Frontal cortex (tissue), 4 donors: ENCODE data around the gene OR8S1. TPM values are rescaled to one million over a fixed set of nuclear protein-coding genes. Genes with fewer than 3 reads are reported as not detected.
A peak's percentile ranks its signal among the peaks of the same experiment; 100 is the strongest.
"Not testable (repeated sequence)": the region's sequence is repeated elsewhere in the genome, so short reads cannot be mapped to it uniquely, and the experiment has no call there.

Experiments
- DNase-seq, 2 donors: peaks; one replicate each; pipeline ENCODE4 v3.0.0; 2012; ENCODE audit warnings: low spot score in 2 of 2
- FAIRE-seq: peaks from 2 replicates; lab custom pipeline; 2012; peaks lifted over from hg19 to GRCh38; lab: Jason Lieb, UNC
- total RNA-seq: library from RNA; depleted of rRNA; stranded (reverse); fragments of >200 nt; gene quantifications from one replicate; pipeline ENCODE4 v1.2.3, GENCODE V29; 2014
- donor health status: control.
- donor health status: control.
- donor health status: control.

The OR8S1 gene
- total RNA-seq = not detected

- DNase-seq (no peak), FAIRE-seq (no peak)
Observed at GRCh38 chr12:48525332-48525731, at the start of gene OR8S1. OR8S1 (plus strand) TSS chr12:48525632; CDS start chr12:48525632, 0 bp downstream.

GRCh38 chr12:48482198-48482597, 43.2 kb upstream of the OR8S1 start, which contains the start of gene C12orf54:
C12orf54 (plus strand) TSS chr12:48482498; CDS start chr12:48483297, 799 bp downstream.
- no peak for DNase-seq
- no peak for FAIRE-seq

- DNase-seq (no peak), FAIRE-seq (no peak)
Observed at GRCh38 chr12:48482930-48483329, 42.5 kb upstream of the OR8S1 start.

- DNase-seq = no peak
- FAIRE-seq = no peak
Observed at GRCh38 chr12:48486261-48486660, 39.2 kb upstream of the OR8S1 start.

- no peak for FAIRE-seq
- no peak for DNase-seq
Observed at GRCh38 chr12:48486679-48487078, 38.8 kb upstream of the OR8S1 start.

- no peak for DNase-seq
- FAIRE-seq = no peak
Observed at GRCh38 chr12:48489012-48489411, 36.4 kb upstream of the OR8S1 start.

GRCh38 chr12:48489456-48489855, 36.0 kb upstream of the OR8S1 start:
- not testable (repeated sequence) for DNase-seq, FAIRE-seq

GRCh38 chr12:48500281-48500680, 25.2 kb upstream of the OR8S1 start:
- not testable (repeated sequence) for FAIRE-seq, DNase-seq

GRCh38 chr12:48506836-48507235, 18.6 kb upstream of the OR8S1 start:
- not testable (repeated sequence) for DNase-seq, FAIRE-seq

- no peak for DNase-seq
- FAIRE-seq = no peak
Observed at GRCh38 chr12:48508987-48509386, 16.4 kb upstream of the OR8S1 start.

- DNase-seq = no peak
Observed at GRCh38 chr12:48510111-48510510, 15.3 kb upstream of the OR8S1 start.

GRCh38 chr12:48512855-48513254, 12.6 kb upstream of the OR8S1 start:
- FAIRE-seq (no peak), DNase-seq (no peak)

More at GRCh38 chr12:48510111-48510510, 15.3 kb upstream of the OR8S1 start:
- no peak for FAIRE-seq

- no peak for DNase-seq
- no peak for FAIRE-seq
Observed at GRCh38 chr12:48514728-48515127, 10.7 kb upstream of the OR8S1 start.

GRCh38 chr12:48520381-48520780, 5.1 kb upstream of the OR8S1 start:
- not testable (repeated sequence) for FAIRE-seq, DNase-seq

GRCh38 chr12:48527891-48528670, 2.6 kb downstream of the OR8S1 start:
- FAIRE-seq (no peak), DNase-seq (no peak)

- DNase-seq (no peak), FAIRE-seq (no peak)
Observed at GRCh38 chr12:48532601-48533000, 7.2 kb downstream of the OR8S1 start.

- no peak for DNase-seq
- peak; percentile 10 for FAIRE-seq
Observed at GRCh38 chr12:48536602-48537001, 11.2 kb downstream of the OR8S1 start.

- no peak for DNase-seq
- FAIRE-seq = no peak
Observed at GRCh38 chr12:48542300-48542928, 17.0 kb downstream of the OR8S1 start.

GRCh38 chr12:48545833-48546469, 20.5 kb downstream of the OR8S1 start:
- FAIRE-seq = no peak
- no peak for DNase-seq

GRCh38 chr12:48547012-48547411, 21.6 kb downstream of the OR8S1 start:
- not testable (repeated sequence) for FAIRE-seq, DNase-seq

GRCh38 chr12:48551636-48552035, 26.2 kb downstream of the OR8S1 start:
- DNase-seq, FAIRE-seq: not testable (repeated sequence)
